HG03439 (cell line): Measurements from ENCODE around the gene PLXDC1.

Experiments
- ATAC-seq: cut with Tn5 transposase; IDR thresholded peaks from one replicate; pipeline ENCODE4 v1.9.1; 2021; ENCODE audit warnings: mild to moderate bottlenecking, moderate library complexity; ENCODE audit not compliant: unreplicated experiment

The PLXDC1 gene

GRCh38 chr17:39151150-39151942 is at the start of gene PLXDC1:
PLXDC1 (minus strand) TSS chr17:39151637; CDS start chr17:39151437, 200 bp downstream.
- ATAC-seq, result no peak

GRCh38 chr17:39200957-39201510 is 49.6 kb upstream of the PLXDC1 start:
- no peak for ATAC-seq

GRCh38 chr17:39200070-39200879 is 48.8 kb upstream of the PLXDC1 start, which contains the start of gene RPL19:
RPL19 (plus strand) TSS chr17:39200283; CDS start chr17:39200345, 62 bp downstream.
- ATAC-seq, result peak; percentile 60

- ATAC-seq, result peak; percentile 66
Measured at GRCh38 chr17:39199820-39200069, 48.3 kb upstream of the PLXDC1 start.

GRCh38 chr17:39198186-39198566 is 46.7 kb upstream of the PLXDC1 start:
- no peak for ATAC-seq

GRCh38 chr17:39197380-39198185 is 46.1 kb upstream of the PLXDC1 start, which contains the start of gene CACNB1:
CACNB1 (minus strand) TSS chr17:39197669; CDS start chr17:39197495, 174 bp downstream.
- no peak for ATAC-seq

GRCh38 chr17:39196808-39197291 is 45.4 kb upstream of the PLXDC1 start:
- no peak for ATAC-seq

- no peak for ATAC-seq
Measured at GRCh38 chr17:39196241-39196807, 44.9 kb upstream of the PLXDC1 start.

- no peak for ATAC-seq
Measured at GRCh38 chr17:39195568-39196160, 44.2 kb upstream of the PLXDC1 start.

- ATAC-seq, result no peak
Measured at GRCh38 chr17:39194985-39195524, 43.6 kb upstream of the PLXDC1 start.

GRCh38 chr17:39194089-39194984 is 42.9 kb upstream of the PLXDC1 start:
- ATAC-seq, result no peak

GRCh38 chr17:39193346-39193745 is 41.9 kb upstream of the PLXDC1 start:
- ATAC-seq, result no peak

- no peak for ATAC-seq
Measured at GRCh38 chr17:39192901-39193300, 41.5 kb upstream of the PLXDC1 start.

GRCh38 chr17:39191750-39192510 is 40.5 kb upstream of the PLXDC1 start:
- ATAC-seq, result no peak

- no peak for ATAC-seq
Measured at GRCh38 chr17:39187152-39187830, 35.9 kb upstream of the PLXDC1 start.

- no peak for ATAC-seq
Measured at GRCh38 chr17:39186481-39187002, 35.1 kb upstream of the PLXDC1 start.

GRCh38 chr17:39183720-39184119 is 32.3 kb upstream of the PLXDC1 start:
- no peak for ATAC-seq
